Gastrocnemius medialis (tissue), 4 donors: Measurements from ENCODE around the gene FMOD. TPM values are rescaled to one million over a fixed set of nuclear protein-coding genes. Genes with fewer than 3 reads are reported as not detected.

Source experiments
- ATAC-seq, 2 donors: fragments of 150-250 bp; one replicate each; pipeline ENCODE4 v1.9.1; 2016
- DNase-seq, 2 donors: peaks; one replicate each; pipeline ENCODE4 v3.0.0-alpha.2; 2019
- H3K27ac ChIP-seq, 4 donors: fragments of 200-600 bp; sonication (generic); 1 replicate in 1 of 4; 2 replicates in 3 of 4; pipeline ENCODE4 v1.5.1; 2016 to 2018; ENCODE audit warnings: mild to moderate bottlenecking in 2 of 4, moderate library complexity in 1 of 4
- H3K27me3 ChIP-seq, 3 donors: fragments of 200-600 bp; sonication (generic) in 2 of 3; 1 replicate in 1 of 3; 2 replicates in 2 of 3; pipeline versions ENCODE4 v1.5.1 to v1.6.0; 2016 to 2019; ENCODE audit warnings: mild to moderate bottlenecking in 1 of 3, moderate library complexity in 1 of 3
- H3K36me3 ChIP-seq, 2 donors: fragments of 200-600 bp; sonication (generic) in 1 of 2; one replicate each; pipeline ENCODE4 v1.5.1; 2017 to 2018
- H3K4me1 ChIP-seq, 2 donors: fragments of 200-600 bp; sonication (generic) in 1 of 2; one replicate each; pipeline ENCODE4 v1.5.1; 2016 to 2017; ENCODE audit warnings: mild to moderate bottlenecking in 2 of 2
- H3K4me3 ChIP-seq, 4 donors: fragments of 200-600 bp; sonication (generic) in 3 of 4; 1 replicate in 1 of 4; 2 replicates in 3 of 4; pipeline ENCODE4 v1.5.1; 2016 to 2019; ENCODE audit warnings: mild to moderate bottlenecking in 2 of 4
- H3K9me3 ChIP-seq, 3 donors: fragments of 200-600 bp; sonication (generic) in 2 of 3; 1 replicate in 1 of 3; 2 replicates in 2 of 3; pipeline ENCODE4 v1.5.1; 2016 to 2019
- POLR2A ChIP-seq, 2 donors: fragments of 450-650 bp; IDR thresholded peaks; one replicate each; pipeline ENCODE4 v1.6.1; 2017; ENCODE audit warnings: antibody characterized with exemption in 2 of 2, mild to moderate bottlenecking in 2 of 2, moderate library complexity in 2 of 2
- in situ Hi-C, 4 donors: fragments of 200-750 bp; cut with MboI; loops; one replicate each; pipeline versions ENCODE4 v1.15.0 to v1.8.0; 2017; ENCODE audit warnings: low sequenced_read_pairs in 4 of 4
- intact Hi-C: fragments of 100-400 bp; cut with DNase I; formaldehyde crosslinking; loops from one replicate; pipeline ENCODE4 v1.15.1; 2023; ENCODE audit warnings: low total_unique reads
- total RNA-seq, 4 donors: library from RNA; depleted of rRNA; stranded (reverse); fragments of >200 nt; gene quantifications; one replicate each; pipeline versions ENCODE4 v1.1.0 to v1.2.3, GENCODE V29; 2016
- TF ChIP-seq, protein P1 (sequence below), 5 experiments: fragments of 450-650 bp in 3 of 5; fragments of 200-600 bp in 2 of 5; sonication (generic) in 2 of 5; IDR thresholded peaks in 4 of 5; conservative IDR thresholded peaks in 1 of 5; 1 replicate in 4 of 5; 2 replicates in 1 of 5; pipeline ENCODE4 v1.5.1; 2016 to 2019; ENCODE audit warnings: antibody characterized with exemption in 5 of 5, mild to moderate bottlenecking in 3 of 5, moderate library complexity in 3 of 5

The FMOD gene
- total RNA-seq, 4 donors from 2014 or later, result 6.3 to 15.8 (median 7.8) TPM

DNA sequence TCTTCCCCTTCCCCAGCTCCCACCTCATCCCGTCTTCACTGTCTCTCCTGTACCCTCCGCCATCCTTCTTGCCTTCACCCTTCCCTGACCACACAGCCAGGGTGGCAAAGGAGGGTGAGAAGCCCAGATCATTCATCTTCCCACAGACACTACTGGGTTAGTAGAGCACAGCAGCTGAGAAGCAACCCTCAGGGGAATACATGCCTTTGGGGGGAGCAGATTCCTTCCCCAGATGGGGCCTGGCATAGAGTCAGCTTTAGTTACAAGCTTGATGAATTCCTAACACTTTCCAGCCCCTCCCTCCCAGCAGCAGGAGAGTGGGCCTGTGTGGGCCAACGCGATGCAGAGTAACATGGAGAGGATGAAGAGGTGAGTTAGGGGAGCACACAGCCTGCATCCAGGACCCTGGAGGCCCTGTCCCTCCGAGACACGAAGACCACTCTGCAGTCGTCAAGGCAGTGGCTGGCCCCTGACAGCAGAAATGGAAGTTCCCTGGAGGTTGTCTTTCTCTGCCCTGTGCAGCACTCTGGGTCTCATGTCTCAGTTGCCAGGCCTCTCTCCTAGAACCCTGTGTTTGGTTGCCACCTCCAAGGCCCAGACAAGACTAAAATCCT lies 54.4 kb downstream of the FMOD start:
- no peak overlapping the region for H3K27ac ChIP-seq
- no peaks in the 10 kb centered on the region for H3K9me3 ChIP-seq
- peaks cover 6 to 7% of the 10 kb centered on the region in 2 donors for H3K4me1 ChIP-seq
- in situ Hi-C loops, result no loop called here
- ATAC-seq (no peak), DNase-seq (no peak)
- H3K36me3 ChIP-seq, result no peaks in the 10 kb centered on the region
- no peaks in the 10 kb centered on the region for H3K27me3 ChIP-seq
- H3K4me3 ChIP-seq, result no peak overlapping the region
- no peak for TF ChIP-seq POLR2A (IDR thresholded peaks at IDR 0.05)
- TF ChIP-seq, protein P1, sequence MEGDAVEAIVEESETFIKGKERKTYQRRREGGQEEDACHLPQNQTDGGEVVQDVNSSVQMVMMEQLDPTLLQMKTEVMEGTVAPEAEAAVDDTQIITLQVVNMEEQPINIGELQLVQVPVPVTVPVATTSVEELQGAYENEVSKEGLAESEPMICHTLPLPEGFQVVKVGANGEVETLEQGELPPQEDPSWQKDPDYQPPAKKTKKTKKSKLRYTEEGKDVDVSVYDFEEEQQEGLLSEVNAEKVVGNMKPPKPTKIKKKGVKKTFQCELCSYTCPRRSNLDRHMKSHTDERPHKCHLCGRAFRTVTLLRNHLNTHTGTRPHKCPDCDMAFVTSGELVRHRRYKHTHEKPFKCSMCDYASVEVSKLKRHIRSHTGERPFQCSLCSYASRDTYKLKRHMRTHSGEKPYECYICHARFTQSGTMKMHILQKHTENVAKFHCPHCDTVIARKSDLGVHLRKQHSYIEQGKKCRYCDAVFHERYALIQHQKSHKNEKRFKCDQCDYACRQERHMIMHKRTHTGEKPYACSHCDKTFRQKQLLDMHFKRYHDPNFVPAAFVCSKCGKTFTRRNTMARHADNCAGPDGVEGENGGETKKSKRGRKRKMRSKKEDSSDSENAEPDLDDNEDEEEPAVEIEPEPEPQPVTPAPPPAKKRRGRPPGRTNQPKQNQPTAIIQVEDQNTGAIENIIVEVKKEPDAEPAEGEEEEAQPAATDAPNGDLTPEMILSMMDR (IDR thresholded peaks at IDR 0.05 in 4 of 5, conservative IDR thresholded peaks at IDR 0.05 in 1 of 5), result no peak
- intact Hi-C loops, result no loop called here

DNA sequence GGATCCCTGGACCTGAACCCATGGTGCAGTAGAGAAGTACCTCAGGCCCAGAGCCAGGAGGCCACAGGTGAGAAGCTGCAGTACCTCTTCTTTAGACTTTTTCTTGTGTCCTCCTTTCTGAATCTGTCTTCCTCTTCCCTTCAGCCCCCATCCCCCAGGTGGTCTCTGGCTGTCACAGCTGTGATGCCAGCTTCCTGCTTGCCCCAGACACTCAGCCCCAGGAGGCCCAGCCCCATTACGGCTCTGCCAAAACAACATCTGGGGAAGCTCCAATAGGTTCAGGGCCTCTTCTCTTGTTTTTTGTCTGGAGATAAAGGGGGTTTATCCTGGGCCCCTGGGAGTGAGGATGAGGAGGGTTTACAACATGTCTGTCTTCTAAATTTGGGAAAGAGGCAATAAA lies 55.1 kb downstream of the FMOD start:
- no peaks in the 10 kb centered on the region for H3K9me3 ChIP-seq
- no peak overlapping the region for H3K4me3 ChIP-seq
- no peak for TF ChIP-seq POLR2A (IDR thresholded peaks at IDR 0.05)
- TF ChIP-seq, protein P1 (IDR thresholded peaks at IDR 0.05 in 4 of 5, conservative IDR thresholded peaks at IDR 0.05 in 1 of 5), result no peak
- DNase-seq (no peak), ATAC-seq (no peak)
- in situ Hi-C loops, result no loop called here
- intact Hi-C loops, result no loop called here
- H3K36me3 ChIP-seq, result no peaks in the 10 kb centered on the region
- no peaks in the 10 kb centered on the region for H3K27me3 ChIP-seq
- H3K4me1 ChIP-seq, result peaks cover 13 to 15% of the 10 kb centered on the region in 2 donors
- H3K27ac ChIP-seq, result no peak overlapping the region

DNA sequence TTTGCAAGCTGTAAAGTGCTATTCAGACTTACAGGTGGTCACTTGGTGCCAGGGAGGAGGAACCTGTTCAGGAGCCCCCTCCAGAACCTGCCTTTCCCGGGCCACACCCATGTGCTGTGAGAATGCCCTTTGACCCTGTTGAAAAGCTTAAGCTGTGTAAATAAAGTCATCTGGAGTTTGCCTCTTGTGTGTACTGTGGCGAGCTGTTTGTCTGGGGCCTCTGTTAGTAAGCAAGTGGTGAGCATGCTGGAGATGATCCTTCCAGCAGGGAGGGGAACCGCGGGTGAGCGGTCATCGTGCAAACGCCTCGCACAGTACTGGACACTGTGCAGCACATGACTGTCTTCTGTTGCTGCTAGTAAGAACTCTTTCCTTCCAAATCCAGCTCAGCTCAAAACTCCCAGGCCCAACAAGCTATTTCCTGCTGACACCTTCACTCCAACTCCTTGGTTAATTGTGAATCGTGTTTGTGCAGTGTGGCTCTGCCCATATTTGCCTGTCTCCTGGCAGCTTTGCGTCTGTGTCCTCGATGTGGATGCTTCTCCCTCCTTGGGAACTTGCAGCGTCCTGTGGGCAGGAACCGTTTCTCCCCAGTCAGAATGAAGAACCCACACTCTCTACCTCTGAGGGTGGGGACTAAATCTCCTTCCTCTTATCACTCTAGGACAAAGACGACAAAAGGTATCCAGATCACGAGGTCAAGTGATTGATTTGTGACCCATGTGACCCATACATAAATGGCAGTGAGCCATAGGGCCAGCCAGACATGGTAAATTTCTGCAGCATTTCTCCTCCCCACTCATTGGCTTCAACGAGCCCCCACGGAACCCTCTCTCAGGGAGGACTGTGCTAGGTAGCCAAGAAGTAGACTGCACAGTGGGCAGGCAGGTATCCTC lies 59.5 kb downstream of the FMOD start:
- intact Hi-C loops (no loop called here), in situ Hi-C loops (no loop called here)
- Histone ChIP-seq H3K36me3 (no peaks in the 10 kb centered on the region), H3K4me1 (peaks cover 40 to 51% of the 10 kb centered on the region in 2 donors), H3K27me3 (no peaks in the 10 kb centered on the region), H3K4me3 (no peak overlapping the region), H3K9me3 (no peaks in the 10 kb centered on the region), H3K27ac (peak overlapping the region; percentile 91 to 96 (median 94))
- ATAC-seq (peak in 1 of 2 donors; percentile 43), DNase-seq (peak in 1 of 2 donors; percentile 38)
- TF ChIP-seq, protein P1 (IDR thresholded peaks at IDR 0.05 in 4 of 5, conservative IDR thresholded peaks at IDR 0.05 in 1 of 5), result no peak
- TF ChIP-seq POLR2A (IDR thresholded peaks at IDR 0.05), result no peak

Other genes starting within 250 kb of the FMOD start
- 1 to 10 TPM in 2 of 4 donors, under 1 TPM in 2; 0.25 to 5.6 (median 1.7) TPM for gene ADORA1, start 223.4 kb downstream of the FMOD start, total RNA-seq
- 100 to 1,000 TPM in 1 of 4 donors, 10 to 100 TPM in 2, 1 to 10 TPM in 1; 7.4 to 260 (median 45.5) TPM for gene MYBPH, start 175.3 kb downstream of the FMOD start, total RNA-seq
- 10 to 100 TPM in 2 of 4 donors, 1 to 10 TPM in 2; 4.0 to 19.7 (median 9.9) TPM for gene CHI3L1, start 164.4 kb downstream of the FMOD start, total RNA-seq
- under 1 TPM in 1 of 4 donors, not detected in 3; 0.20 TPM for gene CHIT1, start 121.4 kb downstream of the FMOD start, total RNA-seq
- 100 to 1,000 TPM in 1 of 4 donors, 10 to 100 TPM in 3; 48.0 to 286 (median 74.9) TPM for gene BTG2, start 45.6 kb downstream of the FMOD start, total RNA-seq
- gene PRELP, start 124.7 kb upstream of the FMOD start, total RNA-seq, result 10 to 100 TPM; 12.2 to 32.6 (median 16.9) TPM
- not detected for gene OPTC, start 143.0 kb upstream of the FMOD start, total RNA-seq